ENCODE measurements around the gene PAPSS1.

DNA sequence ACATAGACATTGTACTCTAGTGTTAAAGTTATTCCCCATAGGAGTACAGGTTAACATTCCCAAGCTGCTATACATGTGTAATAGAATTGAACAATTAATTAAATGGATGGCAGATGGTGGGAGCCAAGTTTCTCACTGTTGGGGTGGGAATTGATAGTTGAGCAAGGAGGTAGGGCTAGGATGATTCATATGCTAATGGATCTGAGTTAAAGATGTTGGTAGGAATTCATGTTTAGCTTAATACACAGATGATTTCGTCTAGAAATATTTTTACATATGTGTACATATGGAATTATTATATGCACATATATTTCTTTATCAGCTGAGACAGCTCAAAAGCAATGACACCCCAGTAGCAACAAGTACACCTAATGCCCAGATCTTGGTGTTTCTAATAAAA is 26.1 kb upstream of the PAPSS1 start:
- TF ChIP-seq, protein P1, sequence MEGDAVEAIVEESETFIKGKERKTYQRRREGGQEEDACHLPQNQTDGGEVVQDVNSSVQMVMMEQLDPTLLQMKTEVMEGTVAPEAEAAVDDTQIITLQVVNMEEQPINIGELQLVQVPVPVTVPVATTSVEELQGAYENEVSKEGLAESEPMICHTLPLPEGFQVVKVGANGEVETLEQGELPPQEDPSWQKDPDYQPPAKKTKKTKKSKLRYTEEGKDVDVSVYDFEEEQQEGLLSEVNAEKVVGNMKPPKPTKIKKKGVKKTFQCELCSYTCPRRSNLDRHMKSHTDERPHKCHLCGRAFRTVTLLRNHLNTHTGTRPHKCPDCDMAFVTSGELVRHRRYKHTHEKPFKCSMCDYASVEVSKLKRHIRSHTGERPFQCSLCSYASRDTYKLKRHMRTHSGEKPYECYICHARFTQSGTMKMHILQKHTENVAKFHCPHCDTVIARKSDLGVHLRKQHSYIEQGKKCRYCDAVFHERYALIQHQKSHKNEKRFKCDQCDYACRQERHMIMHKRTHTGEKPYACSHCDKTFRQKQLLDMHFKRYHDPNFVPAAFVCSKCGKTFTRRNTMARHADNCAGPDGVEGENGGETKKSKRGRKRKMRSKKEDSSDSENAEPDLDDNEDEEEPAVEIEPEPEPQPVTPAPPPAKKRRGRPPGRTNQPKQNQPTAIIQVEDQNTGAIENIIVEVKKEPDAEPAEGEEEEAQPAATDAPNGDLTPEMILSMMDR (conservative IDR thresholded peaks at IDR 0.05 in 1 of 2, IDR thresholded peaks at IDR 0.05 in 1 of 2; ENCODE audit: extremely low read depth in 1 of 2, insufficient read depth in 1 of 2, low read depth in 1 of 2, low read length in 2 of 2) = no peak
- TF ChIP-seq EZH2 (IDR thresholded peaks at IDR 0.05; ENCODE audit: borderline replicate concordance, low read length) = no peak
